GM13976 (cell line): ENCODE data around the gene KRTAP12-2.
"Not testable (repeated sequence)": the region's sequence is repeated elsewhere in the genome, so short reads cannot be mapped to it uniquely, and the experiment has no call there.

Source experiments
- DNase-seq: peaks from one replicate; pipeline ENCODE4 v3.0.0; 2012; ENCODE audit warnings: low spot score
- CTCF ChIP-seq: IDR thresholded peaks from 2 replicates; pipeline ENCODE4 v1.5.1; 2012; ENCODE audit warnings: borderline replicate concordance, mild to moderate bottlenecking; ENCODE audit not compliant: insufficient read depth; ENCODE audit errors: extremely low read depth, missing control alignments, control extremely low read depth
- in situ Hi-C: fragments of 300-500 bp; cut with MboI; formaldehyde crosslinking; loops from one replicate; pipeline ENCODE4 v1.12.0; 2022; ENCODE audit warnings: low sequenced_read_pairs, mixed read lengths, inconsistent platforms; ENCODE audit not compliant: unreplicated experiment

The KRTAP12-2 gene

GRCh38 chr21:44650973-44651675, 15.6 kb downstream of the KRTAP12-2 start:
- no peak for TF ChIP-seq CTCF
- no peak for DNase-seq
- in situ Hi-C loops = no loop called here

GRCh38 chr21:44650265-44650972, 16.3 kb downstream of the KRTAP12-2 start:
- in situ Hi-C loops = no loop called here
- no peak for TF ChIP-seq CTCF
- no peak for DNase-seq

- in situ Hi-C loops = no loop called here
These were observed 17.1 kb downstream of the KRTAP12-2 start for GRCh38 chr21:44649521-44650100.

GRCh38 chr21:44648557-44649311, 18.0 kb downstream of the KRTAP12-2 start:
- in situ Hi-C loops = no loop called here
- no peak for TF ChIP-seq CTCF
- DNase-seq = no peak

More at GRCh38 chr21:44649521-44650100, 17.1 kb downstream of the KRTAP12-2 start:
- no peak for TF ChIP-seq CTCF
- DNase-seq = no peak

- no peak for TF ChIP-seq CTCF
- DNase-seq = no peak
- in situ Hi-C loops = no loop called here
These were observed 19.5 kb downstream of the KRTAP12-2 start for GRCh38 chr21:44647222-44647552.

- DNase-seq, in situ Hi-C loops: not testable (repeated sequence)
These were observed 20.1 kb downstream of the KRTAP12-2 start, which contains the start of gene KRTAP10-11 for GRCh38 chr21:44646366-44647221. Gene KRTAP10-11, plus strand, starts transcription at chr21:44646414. Its CDS starts 45 bp downstream, at chr21:44646459.
